B cell (primary cell): ENCODE data around the gene DOCK1. TPM values are rescaled to one million over a fixed set of nuclear protein-coding genes. Genes with fewer than 3 reads are reported as not detected.
"Not testable (repeated sequence)": the region's sequence is repeated elsewhere in the genome, so short reads cannot be mapped to it uniquely, and the experiment has no call there.

Experiments used
- ATAC-seq: fragments of 200-7000 bp; cut with Tn5 transposase; one replicate; pipeline ENCODE4 v1.10.0; 2021; ENCODE audit warnings: low read depth, mild to moderate bottlenecking, moderate number of reproducible peaks, moderate library complexity
- CTCF ChIA-PET: fragments of 350-600 bp; sonication (Branson Sonifier 250); formaldehyde crosslinking; loops from one replicate; lab custom pipeline; 2021; ENCODE audit warnings: antibody characterized with exemption, inconsistent platforms; lab: Charles Lee
- POLR2A ChIA-PET: fragments of 350-600 bp; sonication (Branson Sonifier 250); formaldehyde crosslinking; loops from one replicate; lab custom pipeline; 2021; ENCODE audit warnings: antibody characterized with exemption; lab: Charles Lee
- DNase-seq: peaks from one replicate; pipeline ENCODE4 v3.0.0; 2013
- H2AFZ ChIP-seq: 2 replicates; pipeline ENCODE4 v1.6.1; 2012; ENCODE audit warnings: mild to moderate bottlenecking, low read depth, low read length; ENCODE audit not compliant: insufficient read depth, poor library complexity, severe bottlenecking
- H3K27ac ChIP-seq, 2 donors: 1 replicate in 1 of 2; 2 replicates in 1 of 2; pipeline ENCODE4 v1.5.1; 2012 to 2013; ENCODE audit warnings: low read length in 2 of 2, mild to moderate bottlenecking in 2 of 2, moderate library complexity in 1 of 2
- H3K27me3 ChIP-seq, 4 experiments: fragments of 200-600 bp in 1 of 4; sonication (generic) in 1 of 4; replicated peaks in 1 of 4; 1 replicate in 2 of 4; 2 replicates in 2 of 4; pipeline versions ENCODE4 v1.6.1 to v1.7.0; 2013 to 2016; ENCODE audit warnings: low read length in 3 of 4, mild to moderate bottlenecking in 2 of 4, mixed read lengths in 1 of 4, moderate library complexity in 1 of 4; ENCODE audit not compliant: insufficient read depth in 4 of 4, control insufficient read depth in 3 of 4; ENCODE audit errors: control extremely low read depth in 1 of 4
- H3K36me3 ChIP-seq, 2 experiments: replicated peaks in 1 of 2; 1 replicate in 1 of 2; 2 replicates in 1 of 2; pipeline versions ENCODE4 v1.6.1 to v1.7.1; 2013; ENCODE audit warnings: low read length in 1 of 2; ENCODE audit not compliant: insufficient read depth in 2 of 2, control insufficient read depth in 1 of 2; ENCODE audit errors: control extremely low read depth in 1 of 2, extremely low read depth in 1 of 2
- H3K4me1 ChIP-seq, 2 donors: fragments of 200-600 bp in 1 of 2; sonication (generic) in 1 of 2; 1 replicate in 1 of 2; 2 replicates in 1 of 2; pipeline versions ENCODE4 v1.5.1 to v1.6.1; 2013 to 2017; ENCODE audit warnings: low read length in 2 of 2; ENCODE audit not compliant: control insufficient read depth in 2 of 2, insufficient read depth in 2 of 2
- H3K4me2 ChIP-seq: replicated peaks from 2 replicates; pipeline ENCODE3; 2012; ENCODE audit warnings: mild to moderate bottlenecking, low read depth, low read length; ENCODE audit not compliant: poor library complexity, severe bottlenecking
- H3K4me3 ChIP-seq, 5 experiments: fragments of 200-600 bp in 1 of 5; sonication (generic) in 1 of 5; 1 replicate in 3 of 5; 2 replicates in 2 of 5; pipeline versions ENCODE4 v1.5.1 to v1.7.0; 2011 to 2016; ENCODE audit warnings: low read length in 4 of 5, mild to moderate bottlenecking in 4 of 5, low read depth in 2 of 5, control low read depth in 1 of 5, moderate library complexity in 1 of 5; ENCODE audit not compliant: insufficient read depth in 1 of 5; ENCODE audit errors: control extremely low read depth in 1 of 5, extremely low read depth in 1 of 5
- H3K79me2 ChIP-seq: fragments of 200-600 bp; sonication (generic); one replicate; pipeline ENCODE4 v1.6.0; 2016; ENCODE audit warnings: low read length; ENCODE audit not compliant: control insufficient read depth, insufficient read depth
- H3K9ac ChIP-seq: fragments of 200-600 bp; sonication (generic); 2 replicates; pipeline ENCODE4 v1.6.1; 2017; ENCODE audit warnings: mild to moderate bottlenecking, low read length, moderate library complexity
- H3K9me3 ChIP-seq, 3 donors: one replicate each; pipeline versions ENCODE4 v1.6.1 to v1.7.1; 2013; ENCODE audit warnings: low read length in 2 of 3; ENCODE audit not compliant: control insufficient read depth in 2 of 3, insufficient read depth in 1 of 3; ENCODE audit errors: control extremely low read depth in 1 of 3
- H4K20me1 ChIP-seq: 2 replicates; pipeline ENCODE4 v1.6.0; 2012; ENCODE audit warnings: mild to moderate bottlenecking, low read length; ENCODE audit not compliant: insufficient read depth, control insufficient read depth, poor library complexity, severe bottlenecking
- H3K27ac Mint-ChIP-seq: one replicate; pipeline ENCODE4 v1.8.0; 2021; ENCODE audit warnings: mixed read lengths
- H3K27me3 Mint-ChIP-seq: one replicate; pipeline ENCODE4 v1.8.0; 2021; ENCODE audit warnings: mixed read lengths
- H3K4me1 Mint-ChIP-seq: one replicate; pipeline ENCODE4 v1.8.0; 2021; ENCODE audit warnings: mixed read lengths
- H3K4me3 Mint-ChIP-seq: one replicate; pipeline ENCODE4 v1.8.0; 2021; ENCODE audit warnings: mixed read lengths
- H3K9me3 Mint-ChIP-seq: one replicate; pipeline ENCODE4 v1.8.0; 2022; ENCODE audit warnings: mixed read lengths; ENCODE audit not compliant: insufficient read depth
- CTCF ChIP-seq: fragments of 200-600 bp; IDR thresholded peaks from one replicate; pipeline ENCODE4 v1.8.0; 2022; ENCODE audit warnings: antibody characterized with exemption, mild to moderate bottlenecking
- EZH2 ChIP-seq: IDR thresholded peaks from 2 replicates; pipeline ENCODE4 v1.6.1; 2012; ENCODE audit warnings: borderline replicate concordance, low read depth, mild to moderate bottlenecking, moderate library complexity, low read length; ENCODE audit not compliant: insufficient read depth, poor library complexity, severe bottlenecking
- WGBS: methylation state at CpG from one replicate; pipeline ENCODE4 v1.1.5; 2013; ENCODE audit warnings: missing lambda C conversion rate; ENCODE audit not compliant: insufficient coverage; 5-methylcytosine and 5-hydroxymethylcytosine counted together
- intact Hi-C: fragments of 100-400 bp; cut with micrococcal nuclease; formaldehyde crosslinking; loops from one replicate; pipeline ENCODE4 v1.10.0; 2022
- polyA plus RNA-seq: library from polyadenylated mRNA; depleted of rRNA; stranded (reverse); fragments of >200 nt; gene quantifications from 2 replicates; pipeline ENCODE4 v1.2.3, GENCODE V29; 2012
- total RNA-seq, 2 donors: library from RNA; stranded (reverse); fragments of 120-200 nt in 1 of 2; gene quantifications; 1 replicate in 1 of 2; 2 replicates in 1 of 2; pipeline versions ENCODE4 v1.2.3 to v1.2.4, GENCODE V29; 2013 to 2022

Gene DOCK1
- total and polyA plus RNA-seq, 2 donors (not counting 1 experiment from before 2014, with no cell fraction given): not detected

- H3K4me3 ChIP-seq: no peak overlapping the region
- DNase-seq: no peak
- H3K9ac ChIP-seq: no peak overlapping the region
- no peaks in the 10 kb centered on the region for H3K4me1 ChIP-seq
- ChIA-PET CTCF (no interaction called here), POLR2A (no interaction called here)
- TF ChIP-seq EZH2: no peak
- no peak for TF ChIP-seq CTCF
- no peak overlapping the region for H3K4me2 ChIP-seq
- H4K20me1 ChIP-seq: no peaks in the 10 kb centered on the region
- H3K27ac ChIP-seq: no peak overlapping the region
- H3K27me3 ChIP-seq: no peaks in the 10 kb centered on the region
- no peaks in the 10 kb centered on the region for H3K79me2 ChIP-seq
- H3K4me1 Mint-ChIP-seq: no peaks in the 10 kb centered on the region
- H3K4me3 Mint-ChIP-seq: no peak overlapping the region
- no peaks in the 10 kb centered on the region for H3K36me3 ChIP-seq
- no peak for ATAC-seq
- peaks cover 1% of the 10 kb centered on the region for H3K27me3 Mint-ChIP-seq
- intact Hi-C loops: no loop called here
- no peak overlapping the region for H3K27ac Mint-ChIP-seq
- peaks cover 0 to 27% (median 5%) of the 10 kb centered on the region in 3 donors for H3K9me3 ChIP-seq
- H3K9me3 Mint-ChIP-seq: peaks cover 6% of the 10 kb centered on the region
- H2AFZ ChIP-seq: no peak overlapping the region
These were observed 6.8 kb upstream of the DOCK1 start for GRCh38 chr10:126898460-126898859.

GRCh38 chr10:126899529-126899928 lies 5.7 kb upstream of the DOCK1 start:
- POLR2A ChIA-PET, intact Hi-C loops, ATAC-seq, H4K20me1 ChIP-seq, H2AFZ ChIP-seq, H3K27ac Mint-ChIP-seq, H3K36me3 ChIP-seq, H3K79me2 ChIP-seq, H3K4me2 ChIP-seq, DNase-seq, CTCF ChIA-PET, H3K4me1 ChIP-seq, H3K27me3 Mint-ChIP-seq, H3K27me3 ChIP-seq, H3K9ac ChIP-seq, H3K4me1 Mint-ChIP-seq, H3K4me3 ChIP-seq, H3K9me3 Mint-ChIP-seq, H3K27ac ChIP-seq, H3K4me3 Mint-ChIP-seq: not testable (repeated sequence)
- H3K9me3 ChIP-seq: peaks cover 0 to 25% (median 5%) of the 10 kb centered on the region in 3 donors
- no CpG with 5 or more reads among the region's 2 CpGs for WGBS
